NCI-H1436 treated with DMSO at 0.1 percent for 48 hours (cell line): ENCODE measurements around the gene ABCG1.

ENCODE experiments used
- DNase-seq: peaks from one replicate; lab custom pipeline; 2025; lab: John Stamatoyannopoulos, UW

ABCG1 gene

DNA sequence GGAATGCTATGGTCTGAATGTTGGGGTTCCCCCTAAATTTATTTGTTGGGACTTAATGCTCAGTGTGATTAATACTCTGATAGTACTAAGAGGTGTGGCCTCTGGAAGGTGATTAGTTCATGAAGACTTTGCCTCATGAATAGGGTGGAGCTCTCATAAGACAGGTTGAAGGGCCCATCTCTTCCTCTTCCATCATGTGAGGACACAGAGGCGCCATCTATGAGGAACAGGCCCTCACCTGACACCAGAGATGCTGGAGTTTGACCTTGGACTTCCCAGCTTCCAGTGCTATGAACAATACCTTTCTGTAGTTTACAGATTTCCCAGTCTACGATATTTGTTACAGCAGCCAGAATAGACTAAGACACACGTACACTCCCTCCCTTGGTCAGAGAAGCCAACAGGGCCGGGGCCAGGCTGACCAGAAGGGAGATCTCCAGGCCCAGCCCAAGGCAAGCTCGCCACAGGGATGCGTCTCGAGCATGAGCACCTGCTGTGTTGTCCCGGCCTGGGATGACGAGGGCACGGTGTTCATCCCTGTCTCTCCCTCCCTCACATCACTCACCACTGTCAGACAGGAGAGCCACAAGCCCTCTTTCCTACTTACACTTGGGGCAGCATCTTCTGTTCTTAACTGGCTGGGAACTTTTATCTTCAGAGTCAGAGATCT is 4.7 kb upstream of the ABCG1 start:
- no peak for DNase-seq

DNA sequence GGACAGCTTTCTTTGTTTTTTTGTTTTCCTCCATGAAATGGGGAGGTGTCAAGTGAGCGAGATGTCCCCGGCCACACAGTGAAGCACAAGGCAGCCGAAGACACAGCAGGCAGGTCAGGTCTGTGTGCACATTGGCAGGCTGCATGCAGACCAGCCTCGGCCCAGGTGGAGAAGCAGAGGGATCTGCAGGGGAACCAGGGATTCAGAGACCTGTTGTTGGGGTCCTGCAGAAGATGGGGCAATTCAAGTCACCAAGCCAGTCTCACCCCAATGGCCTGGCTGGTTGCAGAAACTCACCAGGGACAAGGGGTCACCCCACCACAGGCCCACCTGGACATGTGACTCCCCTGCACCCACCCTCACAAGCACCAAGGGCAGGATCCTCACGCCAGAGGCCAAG is 4.0 kb upstream of the ABCG1 start:
- no peak for DNase-seq

DNA sequence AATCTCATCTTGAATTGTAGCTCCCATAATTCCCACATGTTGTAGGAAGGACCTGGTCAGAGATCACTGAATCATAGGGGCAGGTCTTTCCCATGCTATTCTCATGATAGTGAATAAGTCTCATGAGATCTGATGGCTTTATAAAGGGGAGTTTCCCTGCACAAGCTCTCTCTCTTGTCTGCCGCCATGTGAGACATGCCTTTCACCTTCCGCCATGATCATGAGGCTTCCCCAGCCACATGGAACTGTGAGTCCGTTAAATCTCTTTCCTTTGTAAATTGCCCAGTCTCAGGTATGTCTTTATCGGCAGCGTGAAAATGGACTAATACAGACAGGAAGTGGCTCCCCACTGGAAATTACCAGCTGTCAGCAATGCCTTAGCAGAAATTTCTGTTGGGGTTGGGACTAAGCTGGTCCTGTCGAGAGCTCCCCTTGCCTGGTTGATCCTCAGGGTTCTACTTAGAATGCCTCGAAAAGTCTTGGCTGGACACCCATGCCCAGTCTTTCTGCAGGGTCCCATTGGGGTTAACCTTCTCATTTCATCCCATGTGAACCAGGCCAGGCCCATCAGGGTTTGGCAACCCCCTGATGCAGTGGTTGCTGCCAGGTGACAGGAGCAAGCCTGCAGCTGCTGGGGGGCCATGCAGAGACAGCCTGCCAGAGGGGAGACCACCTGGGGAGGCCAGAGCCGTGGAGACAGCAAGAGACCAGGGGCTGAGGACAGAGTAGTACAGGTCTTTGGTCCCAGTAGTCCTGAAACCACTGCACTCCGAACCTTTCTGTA is 2.8 kb upstream of the ABCG1 start:
- DNase-seq, result no peak

DNA sequence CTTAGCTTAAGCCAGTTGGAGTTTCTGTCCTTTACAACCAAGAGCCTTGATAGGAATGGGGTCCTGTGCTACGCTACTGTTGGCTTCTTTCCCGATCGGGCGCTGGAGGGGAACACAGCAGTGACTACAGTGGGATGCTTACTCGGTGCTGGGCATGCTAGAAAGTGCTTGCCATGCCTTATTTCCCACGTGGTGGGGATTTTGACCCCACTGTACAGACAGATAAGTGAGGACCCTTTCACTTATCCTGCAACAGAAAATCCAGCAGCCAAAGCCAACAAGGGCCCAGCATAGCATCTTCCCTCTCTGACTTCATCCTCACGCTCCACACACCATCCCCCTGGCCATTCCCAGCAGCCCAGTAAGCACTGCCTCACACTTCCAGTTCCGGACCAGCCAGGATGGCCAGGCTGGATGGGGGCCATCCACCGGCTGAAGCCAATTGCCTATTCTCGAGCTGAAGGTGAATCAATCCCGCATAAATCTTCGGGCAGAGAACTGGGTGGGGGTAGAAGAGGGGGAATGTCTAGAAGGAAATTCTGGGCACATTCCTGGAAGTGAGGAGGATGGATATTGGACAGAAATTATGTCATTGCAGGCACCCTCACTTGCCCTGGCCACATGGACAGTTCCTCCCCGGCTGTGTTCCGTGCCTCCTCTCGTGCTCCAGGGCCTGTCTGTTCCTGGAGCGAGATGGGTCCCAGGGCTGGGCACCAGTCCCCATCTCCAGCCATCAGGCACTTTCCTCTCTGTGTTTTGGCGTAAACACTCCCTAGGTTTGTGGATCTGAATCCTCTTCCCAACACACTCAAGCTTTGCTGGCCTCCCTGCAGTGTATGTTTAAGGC is 2.0 kb upstream of the ABCG1 start:
- DNase-seq, result no peak

DNA sequence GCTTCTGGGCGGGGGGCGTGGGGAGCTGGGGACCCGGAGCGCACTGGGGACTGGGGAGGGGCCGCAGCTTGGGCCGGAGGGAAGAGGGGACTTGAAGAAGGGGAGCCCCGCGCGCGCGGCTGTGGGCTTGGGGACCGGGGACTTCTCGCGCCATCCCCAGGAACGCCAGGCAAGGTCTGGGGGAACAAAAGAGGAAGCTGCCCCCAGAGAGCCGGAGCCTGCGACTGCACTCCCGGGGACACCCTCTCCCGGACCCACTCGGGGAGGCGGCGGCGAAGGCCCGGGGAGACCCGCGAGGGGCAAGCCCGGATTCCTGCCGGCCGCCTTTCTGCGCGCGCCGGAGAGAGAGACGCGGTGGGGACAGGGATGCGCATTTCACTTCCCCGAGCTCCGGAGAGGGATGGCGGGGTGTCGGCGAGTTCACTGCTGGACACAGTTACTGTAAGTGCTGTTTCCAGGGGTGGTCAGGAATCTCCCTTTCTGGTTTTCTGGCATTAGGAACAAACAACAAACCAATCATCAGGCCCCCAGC is 732 bp downstream of the ABCG1 start:
- DNase-seq, result no peak

DNA sequence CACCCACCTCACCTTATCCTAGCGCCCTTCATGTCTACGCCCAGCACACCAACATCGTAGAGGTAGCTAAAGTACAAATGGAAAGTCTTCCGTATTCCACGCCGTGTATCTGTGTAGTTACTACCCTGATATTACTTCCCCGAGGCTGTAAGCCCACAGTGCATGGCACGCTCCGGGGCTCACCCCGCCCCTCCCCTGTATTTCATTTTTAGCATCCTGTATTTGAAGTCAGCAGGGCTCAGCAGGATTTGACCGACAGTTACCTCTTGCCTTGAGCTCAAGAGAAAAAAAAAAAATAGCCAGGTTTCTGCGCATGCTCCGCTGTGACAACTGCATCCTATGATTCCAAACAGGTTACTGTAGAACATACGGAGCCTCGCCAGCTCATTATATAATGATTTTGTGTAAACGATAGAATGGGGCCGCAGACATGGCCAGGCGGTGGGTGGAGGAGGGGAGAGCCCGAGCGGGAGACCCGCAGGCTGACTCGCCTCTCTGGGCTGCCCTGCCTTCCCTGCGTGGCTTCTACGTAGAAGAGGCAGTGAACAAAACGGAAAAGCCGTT is 1.3 kb downstream of the ABCG1 start:
- peak; percentile 62 for DNase-seq

DNA sequence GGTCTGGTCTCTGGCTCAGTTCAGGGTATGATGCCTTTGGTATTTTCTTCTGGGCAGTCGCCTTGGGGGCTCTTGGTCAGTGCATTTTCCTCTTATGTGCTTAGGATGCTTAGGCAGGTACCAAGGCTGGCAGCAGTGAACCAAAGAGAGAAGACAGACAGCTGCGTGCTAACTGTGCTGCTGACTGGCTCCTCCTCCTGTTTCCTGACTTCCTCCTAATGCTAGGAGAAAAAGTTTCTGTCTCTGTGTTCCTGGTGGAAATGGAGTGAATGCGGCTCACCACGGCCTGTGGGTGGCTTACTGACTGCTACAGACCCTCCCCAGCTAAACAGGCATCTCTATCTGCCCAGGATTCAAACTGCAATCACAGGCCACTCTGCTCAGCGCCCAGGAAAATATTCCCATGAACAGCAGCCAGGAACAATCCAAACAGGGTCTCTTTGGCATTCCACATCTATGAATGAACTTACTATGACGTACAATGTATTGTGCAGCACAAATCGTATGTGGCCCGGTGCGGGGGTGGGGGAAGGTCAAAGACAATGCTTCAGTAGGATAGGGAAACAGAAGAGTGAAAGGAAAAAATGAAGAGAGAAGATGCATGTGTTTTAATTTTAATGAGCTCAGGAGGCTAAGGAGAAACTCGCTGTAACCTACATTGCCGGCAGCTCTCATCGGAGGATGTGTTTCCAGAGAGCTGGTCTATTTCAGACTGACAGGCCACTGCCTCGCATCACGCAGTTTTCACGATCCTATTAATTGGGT is 2.8 kb downstream of the ABCG1 start:
- DNase-seq, result no peak

DNA sequence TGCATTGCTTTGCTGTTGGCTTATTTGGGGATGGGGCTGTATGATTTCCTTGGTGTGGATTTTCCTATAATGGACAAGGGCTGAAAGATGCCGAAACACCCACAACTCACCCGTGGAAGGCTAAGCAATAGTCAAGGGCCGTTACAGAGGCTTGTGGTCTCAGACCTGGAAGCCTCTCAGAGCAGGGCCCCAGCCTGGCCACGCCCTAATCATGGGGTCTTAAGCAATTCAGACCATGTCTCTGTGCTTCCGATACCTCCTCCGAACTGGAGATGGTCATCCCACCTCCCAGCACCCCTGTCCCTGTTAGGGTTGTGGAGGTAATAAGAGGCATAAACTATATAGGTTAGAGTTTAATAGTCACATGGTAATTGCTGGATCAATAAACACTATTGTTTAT is 3.4 kb downstream of the ABCG1 start:
- DNase-seq, result no peak

DNA sequence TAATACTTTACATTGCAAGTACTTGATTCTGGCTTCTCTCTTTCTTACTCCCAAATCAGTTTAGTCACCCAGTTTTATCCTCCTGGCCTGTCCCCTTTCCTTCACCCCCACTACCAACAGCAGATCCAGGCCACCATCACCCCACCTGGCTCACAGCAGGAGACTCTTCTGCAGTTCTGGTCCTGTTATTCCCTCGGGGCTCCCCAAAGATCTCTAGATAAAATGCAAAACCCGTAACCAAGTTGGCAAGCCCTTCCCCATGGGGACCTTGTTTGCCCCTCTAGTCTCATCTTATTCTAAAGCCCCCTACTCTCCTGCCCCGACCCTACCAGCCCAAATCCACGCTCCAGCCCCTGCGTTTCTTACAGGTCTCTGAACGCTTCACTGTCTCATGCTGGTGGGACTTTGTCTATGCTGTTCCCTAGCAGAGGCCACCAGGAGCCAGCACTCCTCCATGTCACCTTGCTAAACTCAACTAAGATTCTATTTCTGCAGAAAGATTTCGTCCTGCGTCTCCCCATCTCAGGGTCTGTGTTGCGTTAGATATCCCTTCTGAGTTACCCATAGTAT is 4.0 kb downstream of the ABCG1 start:
- no peak for DNase-seq

DNA sequence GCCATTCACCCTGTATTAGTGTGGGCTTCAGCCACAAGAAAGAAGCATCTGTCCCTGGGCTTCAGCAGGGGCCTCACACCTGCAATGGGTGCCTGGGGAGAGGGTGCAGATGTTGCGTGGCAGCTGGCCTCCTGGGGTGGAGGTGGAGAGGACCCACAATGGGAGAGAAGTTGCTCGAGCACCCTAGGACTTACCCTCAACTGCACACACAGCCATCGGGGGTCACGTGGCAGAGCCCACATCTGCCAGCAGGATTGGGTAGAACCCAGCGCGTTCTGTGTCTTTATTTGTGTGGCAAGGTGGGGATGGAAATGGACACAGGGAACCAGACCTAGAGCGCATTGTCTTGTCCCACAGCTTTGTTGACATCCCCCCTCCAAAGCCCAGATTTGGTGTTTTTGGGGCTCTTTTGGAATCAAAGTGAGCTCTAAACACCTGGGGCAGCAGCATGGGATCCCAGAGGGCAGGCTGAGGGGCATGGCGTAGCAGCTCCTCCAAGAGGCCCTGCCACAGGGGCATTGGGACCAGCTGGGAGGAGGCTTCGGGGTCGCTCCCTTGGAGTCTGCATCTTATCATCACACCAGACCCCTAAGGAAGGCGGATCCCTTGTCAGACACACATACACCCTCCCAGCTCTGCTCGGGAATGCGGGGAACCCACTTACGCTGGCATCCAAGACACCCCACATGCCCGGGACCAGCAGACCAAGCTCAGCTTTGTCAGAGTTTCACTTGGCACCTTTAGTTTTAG is 5.1 kb downstream of the ABCG1 start:
- no peak for DNase-seq

DNA sequence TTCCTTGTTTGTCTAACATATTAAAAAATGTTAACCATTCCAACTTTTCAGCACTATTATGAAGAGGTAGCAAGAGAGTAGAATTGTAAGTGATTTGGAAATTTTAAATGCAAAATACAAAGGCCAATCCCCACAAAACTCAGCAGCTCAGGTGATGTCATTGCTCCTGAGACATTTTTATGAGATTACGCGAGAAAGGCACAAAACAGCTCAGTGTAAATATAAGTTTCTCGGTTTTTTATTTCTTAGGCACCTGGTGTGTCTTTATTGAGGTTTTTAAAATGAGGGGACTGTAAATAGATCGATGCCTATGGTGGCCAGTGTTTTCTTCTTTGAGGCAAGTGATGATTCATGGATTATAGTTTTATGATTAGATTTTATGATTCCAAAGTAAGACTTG is 6.1 kb downstream of the ABCG1 start:
- DNase-seq, result no peak

DNA sequence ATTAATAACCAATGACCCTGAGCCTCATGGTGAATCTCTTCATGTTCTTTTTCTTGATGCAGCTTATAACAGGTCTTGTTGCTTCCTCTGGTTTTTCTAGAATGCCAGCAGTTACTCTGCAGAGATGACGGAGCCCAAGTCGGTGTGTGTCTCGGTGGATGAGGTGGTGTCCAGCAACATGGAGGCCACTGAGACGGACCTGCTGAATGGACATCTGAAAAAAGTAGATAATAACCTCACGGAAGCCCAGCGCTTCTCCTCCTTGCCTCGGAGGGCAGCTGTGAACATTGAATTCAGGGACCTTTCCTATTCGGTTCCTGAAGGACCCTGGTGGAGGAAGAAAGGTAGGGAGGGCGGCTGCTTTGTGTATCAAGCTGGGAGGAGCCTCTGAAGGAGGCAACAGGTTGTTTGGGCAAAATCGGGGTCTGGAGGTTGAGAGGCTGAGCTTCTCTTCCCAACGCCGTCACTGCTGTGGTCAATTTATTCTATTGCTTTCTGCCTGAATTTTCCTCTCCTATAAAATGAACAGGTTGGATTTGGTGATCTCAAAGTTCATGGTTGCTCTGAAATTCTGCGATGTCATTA is 6.7 kb downstream of the ABCG1 start:
- no peak for DNase-seq

DNA sequence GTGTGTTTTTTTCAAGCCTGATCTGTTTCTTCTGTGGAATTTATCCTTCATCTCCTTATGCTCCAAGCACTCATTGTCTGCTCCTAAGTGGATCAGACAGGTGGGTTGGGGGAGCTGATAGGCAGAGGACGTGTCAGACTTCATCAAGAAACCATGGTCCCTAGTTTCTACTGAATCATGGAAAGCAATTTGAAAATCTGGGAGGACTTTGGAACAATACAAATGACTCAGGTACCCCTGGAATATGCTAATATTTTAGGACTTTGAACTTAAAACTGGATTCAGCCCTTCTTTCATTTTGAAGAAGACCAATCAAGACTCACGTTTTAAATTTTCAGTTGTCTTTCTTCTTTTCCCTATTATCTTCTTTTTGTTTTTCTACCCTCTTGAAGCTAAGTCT is 7.7 kb downstream of the ABCG1 start:
- no peak for DNase-seq

DNA sequence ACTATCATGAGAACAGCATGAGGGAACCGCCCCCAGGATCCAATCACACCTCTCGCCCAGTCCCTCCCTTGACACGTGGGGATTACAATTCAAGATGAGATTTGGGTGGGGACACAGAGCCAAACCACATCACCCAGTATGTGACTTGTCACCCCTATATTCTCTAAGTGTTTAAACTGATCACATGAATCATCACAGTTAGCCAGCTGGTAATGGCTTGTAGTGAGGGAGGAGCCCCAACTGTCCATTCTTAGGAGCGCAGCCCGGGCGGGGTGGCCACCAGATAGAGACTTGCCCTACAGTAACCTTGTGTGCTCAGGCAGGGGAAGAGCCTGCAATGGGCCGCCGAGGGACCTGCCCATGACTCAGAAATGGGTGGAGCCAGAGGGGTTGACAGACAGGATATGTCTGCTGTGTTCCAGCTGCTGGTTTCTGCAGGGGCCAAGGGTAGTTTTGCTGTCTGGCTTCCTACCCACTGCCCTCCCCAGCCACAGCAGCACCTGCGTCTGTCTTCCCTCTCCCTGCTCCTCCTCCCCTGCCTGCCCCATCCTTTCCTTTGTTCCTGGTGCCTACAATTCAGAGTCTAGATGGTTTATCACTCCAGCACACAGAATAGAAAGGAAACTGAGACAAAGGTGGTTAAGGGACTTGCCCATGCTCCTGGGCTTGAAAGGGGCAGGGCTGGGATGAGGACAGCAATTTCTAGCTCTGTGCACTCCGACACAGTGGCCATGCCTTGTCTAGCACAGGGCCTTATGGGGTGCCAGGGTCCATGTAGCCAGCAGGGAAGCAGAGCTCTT is 9.2 kb downstream of the ABCG1 start:
- DNase-seq, result no peak

DNA sequence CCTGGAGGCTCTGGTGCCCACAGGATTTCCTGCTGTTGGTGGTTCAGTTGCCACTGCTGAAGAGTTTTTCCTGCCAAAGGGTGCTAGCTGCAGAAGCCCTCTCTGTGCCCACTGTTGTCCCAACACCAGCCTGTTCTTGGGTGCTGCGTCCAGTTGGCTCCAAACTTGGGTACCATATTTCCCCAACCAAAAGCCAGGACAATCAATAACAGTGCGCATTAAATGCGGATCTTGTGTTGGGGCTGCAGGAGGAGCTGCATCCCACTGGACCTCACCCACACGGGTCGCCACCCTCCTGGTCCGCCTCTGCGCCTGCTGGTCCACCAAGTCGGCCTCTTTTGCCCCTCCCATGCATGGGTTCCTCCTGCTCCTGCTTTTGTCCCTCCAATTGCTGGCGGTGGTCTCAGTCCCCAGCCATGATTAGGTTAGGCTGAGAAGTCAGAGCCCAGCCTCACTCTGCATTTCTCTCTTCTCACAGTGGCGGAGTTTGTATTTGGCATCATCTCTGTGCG is 9.8 kb downstream of the ABCG1 start:
- DNase-seq, result no peak

DNA sequence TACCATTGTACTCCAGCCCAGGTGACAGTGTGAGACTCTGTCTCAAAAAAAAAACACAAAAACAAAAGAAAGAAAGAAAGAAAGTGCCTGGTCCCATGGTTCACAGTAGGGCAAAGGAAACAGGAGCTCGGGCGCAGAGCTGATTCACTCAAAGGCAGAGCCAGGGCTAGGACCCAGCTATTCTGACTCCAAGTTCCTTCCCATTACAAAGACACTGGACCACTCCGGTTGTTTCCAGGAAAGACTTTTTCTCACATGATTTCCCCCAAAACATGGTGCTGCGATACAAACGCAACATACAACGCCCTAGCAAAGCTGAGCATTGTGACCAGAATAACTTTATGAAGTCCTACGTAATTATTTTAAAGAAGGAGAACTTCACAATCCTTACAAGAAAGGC is 10.7 kb downstream of the ABCG1 start:
- no peak for DNase-seq

DNA sequence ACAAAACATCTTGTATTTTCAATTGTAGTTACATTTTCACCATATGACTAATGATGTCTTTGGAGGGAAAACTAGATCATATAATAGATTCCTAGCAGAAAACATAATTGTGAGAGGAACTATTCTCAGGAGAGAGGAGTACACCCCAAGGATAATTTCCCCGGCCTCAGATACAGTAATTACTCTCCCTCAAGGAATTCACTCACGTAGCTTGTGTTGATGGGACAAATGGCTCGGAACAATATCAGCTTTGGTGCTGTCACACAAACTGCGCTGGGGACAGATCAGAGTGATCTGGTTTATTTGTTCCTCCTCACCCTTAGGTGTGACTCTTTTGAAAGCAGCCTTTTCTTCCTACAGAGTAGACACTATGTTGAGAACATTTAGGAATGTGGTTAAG is 11.2 kb downstream of the ABCG1 start:
- no peak for DNase-seq

DNA sequence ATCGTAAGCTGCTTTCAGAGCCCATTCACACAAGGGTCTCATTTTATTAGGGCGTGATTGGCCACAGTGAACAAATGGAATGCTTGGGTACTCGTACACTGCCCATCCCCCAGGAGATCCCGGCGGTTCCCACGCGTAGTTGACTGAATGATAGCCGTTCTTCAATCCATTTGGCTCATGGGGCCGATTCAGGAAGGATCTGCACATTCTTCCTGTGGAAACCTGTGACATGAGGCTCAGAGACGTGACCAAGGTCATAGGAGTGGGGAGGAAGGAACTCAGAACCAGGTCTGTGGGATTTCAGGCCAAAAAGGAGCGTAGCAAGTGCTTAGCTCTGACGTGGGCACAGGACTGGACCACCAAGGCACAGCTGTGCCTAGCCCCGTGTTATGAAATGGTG is 11.7 kb downstream of the ABCG1 start:
- DNase-seq, result no peak

DNA sequence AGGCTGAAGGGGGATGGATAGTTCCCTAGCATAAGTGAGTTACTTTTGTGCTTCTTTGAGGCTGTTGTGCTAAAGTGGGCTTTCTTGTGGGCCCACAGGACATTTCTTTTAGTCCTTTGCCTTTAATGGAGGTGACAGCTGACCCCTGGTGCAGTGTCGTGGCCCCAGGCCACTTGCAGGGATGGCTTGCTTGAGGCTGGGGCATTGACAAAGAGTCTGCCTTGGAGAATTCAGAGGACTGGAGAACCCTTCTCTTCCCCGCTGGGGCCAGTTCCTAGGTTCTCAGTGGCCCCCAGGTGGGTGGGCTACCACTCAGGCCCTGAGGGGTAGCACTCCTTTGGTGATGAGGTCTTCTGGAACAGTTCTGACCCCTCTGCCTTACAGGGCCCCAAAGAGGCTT is 12.8 kb downstream of the ABCG1 start:
- no peak for DNase-seq
